Muscle layer of colon (tissue), 2 donors: ENCODE measurements around the gene STMP1.
"Not testable (repeated sequence)": the region's sequence is repeated elsewhere in the genome, so short reads cannot be mapped to it uniquely, and the experiment has no call there.

Source experiments
- H3K27ac ChIP-seq: one replicate; pipeline ENCODE4 v1.7.0; 2013; ENCODE audit warnings: low read depth, mild to moderate bottlenecking, low read length, moderate library complexity
- H3K27me3 ChIP-seq, 2 donors: one replicate each; pipeline ENCODE4 v1.7.0; 2013; ENCODE audit warnings: low read length in 2 of 2, mild to moderate bottlenecking in 2 of 2; ENCODE audit not compliant: insufficient read depth in 2 of 2, control insufficient read depth in 1 of 2
- H3K36me3 ChIP-seq: one replicate; pipeline ENCODE4 v1.7.0; 2013; ENCODE audit warnings: mild to moderate bottlenecking, low read length; ENCODE audit not compliant: insufficient read depth
- H3K4me1 ChIP-seq: one replicate; pipeline ENCODE4 v1.7.0; 2013; ENCODE audit warnings: mild to moderate bottlenecking, low read length; ENCODE audit not compliant: insufficient read depth
- H3K4me3 ChIP-seq, 2 donors: one replicate each; pipeline ENCODE4 v1.7.0; 2013; ENCODE audit warnings: low read length in 2 of 2, low read depth in 1 of 2, mild to moderate bottlenecking in 1 of 2, moderate library complexity in 1 of 2
- H3K9ac ChIP-seq: one replicate; pipeline ENCODE4 v1.7.0; 2013; ENCODE audit warnings: low read length
- H3K9me3 ChIP-seq: one replicate; pipeline ENCODE4 v1.7.0; 2013; ENCODE audit warnings: mild to moderate bottlenecking, low read length
- donor health status: abdominal sarcoma.
- donor health status: Adenocarcinoma of cecum.

The STMP1 gene

DNA sequence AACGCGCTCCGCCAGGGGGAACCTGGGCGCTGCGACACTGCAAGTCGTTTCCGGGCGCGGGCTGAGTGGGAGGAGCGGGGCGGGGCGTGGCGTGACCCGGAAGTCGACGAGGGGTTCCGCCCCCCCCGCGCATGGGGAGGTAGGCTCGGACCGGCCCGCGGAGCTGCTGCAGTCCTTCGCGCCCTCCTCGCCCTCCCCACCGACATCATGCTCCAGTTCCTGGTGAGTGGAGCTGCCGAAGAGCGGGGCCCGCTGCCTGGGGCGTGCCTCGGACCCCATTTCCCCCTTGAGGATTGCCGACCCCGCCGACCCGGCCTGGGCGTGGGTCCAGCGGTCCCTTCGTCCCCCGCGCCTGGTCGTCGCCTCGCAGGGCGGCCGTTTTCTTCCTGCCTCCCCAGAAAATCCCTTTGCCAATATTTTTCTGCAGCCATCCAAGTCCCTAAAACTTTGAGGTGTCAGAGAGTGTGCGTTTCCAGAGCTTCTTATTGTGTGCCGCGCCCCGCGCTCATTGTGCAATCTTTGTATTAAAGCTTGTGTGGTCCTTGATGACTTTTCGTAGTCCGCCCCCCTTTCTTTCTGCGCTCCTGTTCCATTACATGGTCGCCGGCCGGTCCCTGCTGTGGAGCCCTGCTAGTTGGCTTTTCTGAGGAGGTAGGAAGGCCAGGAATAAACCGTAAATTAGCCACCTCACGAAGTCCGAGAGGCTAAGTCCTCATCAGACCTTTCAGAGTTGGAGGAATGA, at the start of gene STMP1:
Gene STMP1, plus strand, starts transcription at position 142 of the 742 bp plus-strand sequence.
- H3K9ac ChIP-seq, result peak within 1 kb of the TSS; percentile 93
- peak within 1 kb of the TSS; percentile 97 to 100 for H3K4me3 ChIP-seq
- no peaks in the 10 kb centered on the region for H3K27me3 ChIP-seq
- H3K27ac ChIP-seq, result peak within 1 kb of the TSS; percentile 98
- H3K9me3 ChIP-seq, result no peaks in the 10 kb centered on the region
- H3K36me3 ChIP-seq, result no peaks in the 10 kb centered on the region
- peaks cover 18% of the 10 kb centered on the region for H3K4me1 ChIP-seq

DNA sequence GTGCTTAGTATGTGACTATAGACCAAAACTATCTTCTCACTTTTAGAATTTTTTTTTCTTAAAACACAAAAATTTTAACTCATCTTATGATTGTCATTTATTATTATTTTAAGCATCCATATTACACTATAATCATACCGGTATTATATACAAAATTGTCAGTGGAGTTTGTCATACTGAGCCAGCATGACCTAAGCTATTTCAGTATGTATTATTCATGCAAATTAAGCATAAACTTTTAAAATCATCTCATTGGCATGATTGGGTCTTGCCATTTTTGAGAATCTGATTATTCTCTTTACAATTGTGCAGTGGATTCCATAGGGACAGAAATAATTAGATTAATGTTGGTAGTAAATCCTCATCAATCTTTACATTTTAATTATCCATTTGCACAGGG, 46.2 kb upstream of the STMP1 start:
- Histone ChIP-seq H3K9me3 (no peaks in the 10 kb centered on the region), H3K4me3 (no peak overlapping the region), H3K36me3 (peaks cover 41% of the 10 kb centered on the region), H3K27ac (no peak overlapping the region), H3K9ac (no peak overlapping the region), H3K4me1 (peaks cover 3% of the 10 kb centered on the region), H3K27me3 (no peaks in the 10 kb centered on the region)

DNA sequence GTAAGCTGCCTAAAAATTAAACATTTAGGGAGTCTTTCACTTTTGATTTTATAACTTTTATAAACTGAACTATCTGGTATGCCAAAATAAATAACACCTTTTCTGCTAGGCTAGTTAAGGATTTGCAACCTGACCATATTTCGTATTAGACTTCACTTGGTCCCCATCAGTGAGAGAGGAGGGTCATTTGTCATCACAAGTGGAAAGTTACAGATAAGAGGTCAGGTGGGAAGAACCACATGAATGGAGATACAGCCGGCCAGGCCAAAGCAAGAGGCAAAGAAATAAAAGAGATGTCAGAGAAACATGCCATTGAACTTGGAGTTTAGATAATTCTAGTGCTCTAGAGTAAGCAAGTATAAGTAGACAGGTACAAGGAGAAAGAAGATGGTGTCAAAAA, 44.5 kb upstream of the STMP1 start:
- Histone ChIP-seq H3K27me3 (no peaks in the 10 kb centered on the region), H3K9me3 (no peaks in the 10 kb centered on the region), H3K9ac (no peak overlapping the region), H3K36me3 (peaks cover 46% of the 10 kb centered on the region), H3K4me3 (no peak overlapping the region), H3K27ac (no peak overlapping the region), H3K4me1 (peaks cover 7% of the 10 kb centered on the region)

DNA sequence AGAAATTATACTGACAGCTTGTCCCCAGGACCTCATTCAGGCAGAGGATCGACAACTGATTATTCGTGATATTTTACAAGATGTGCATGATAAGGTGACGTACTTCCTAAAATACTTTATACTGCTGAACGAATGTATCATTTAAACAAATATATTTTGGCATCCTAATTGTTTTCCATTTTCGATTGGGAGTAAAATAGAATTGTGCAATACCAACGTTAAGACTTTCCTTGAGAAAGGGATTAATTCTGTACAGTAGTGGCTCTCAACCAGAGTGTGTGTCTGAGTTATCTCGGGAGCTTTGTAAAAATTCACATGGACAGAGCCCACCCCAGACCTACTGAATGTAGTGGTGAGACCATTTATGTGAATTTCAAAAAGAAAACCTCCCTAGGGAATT, 43.8 kb upstream of the STMP1 start:
- H3K27ac ChIP-seq, result no peak overlapping the region
- peaks cover 47% of the 10 kb centered on the region for H3K36me3 ChIP-seq
- H3K27me3 ChIP-seq, result no peaks in the 10 kb centered on the region
- H3K9me3 ChIP-seq, result no peaks in the 10 kb centered on the region
- H3K4me1 ChIP-seq, result peaks cover 7% of the 10 kb centered on the region
- no peak overlapping the region for H3K9ac ChIP-seq
- H3K4me3 ChIP-seq, result no peak overlapping the region

DNA sequence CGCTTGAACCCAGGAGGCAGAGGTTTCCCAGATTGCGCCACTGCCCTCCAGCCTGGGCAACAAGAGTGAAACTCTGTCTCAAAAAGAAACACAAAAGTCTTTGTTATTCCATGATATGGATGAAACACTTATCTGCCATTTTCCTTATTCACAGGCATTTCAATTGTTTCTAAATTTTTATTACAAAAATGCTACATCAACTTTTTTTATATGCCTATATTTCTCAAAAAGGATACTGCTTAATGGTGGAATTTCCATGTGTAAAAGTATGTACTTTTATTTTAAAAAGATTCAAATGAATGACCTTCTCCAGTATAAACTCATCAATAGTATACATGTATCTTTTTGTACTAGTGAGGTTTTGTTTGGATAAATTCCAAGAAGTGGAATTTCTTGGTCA, 41.9 kb upstream of the STMP1 start:
- Histone ChIP-seq H3K4me1 (peaks cover 7% of the 10 kb centered on the region), H3K4me3 (no peak overlapping the region), H3K9me3 (no peaks in the 10 kb centered on the region), H3K27me3 (no peaks in the 10 kb centered on the region), H3K9ac (no peak overlapping the region), H3K36me3 (peaks cover 53% of the 10 kb centered on the region), H3K27ac (no peak overlapping the region)

DNA sequence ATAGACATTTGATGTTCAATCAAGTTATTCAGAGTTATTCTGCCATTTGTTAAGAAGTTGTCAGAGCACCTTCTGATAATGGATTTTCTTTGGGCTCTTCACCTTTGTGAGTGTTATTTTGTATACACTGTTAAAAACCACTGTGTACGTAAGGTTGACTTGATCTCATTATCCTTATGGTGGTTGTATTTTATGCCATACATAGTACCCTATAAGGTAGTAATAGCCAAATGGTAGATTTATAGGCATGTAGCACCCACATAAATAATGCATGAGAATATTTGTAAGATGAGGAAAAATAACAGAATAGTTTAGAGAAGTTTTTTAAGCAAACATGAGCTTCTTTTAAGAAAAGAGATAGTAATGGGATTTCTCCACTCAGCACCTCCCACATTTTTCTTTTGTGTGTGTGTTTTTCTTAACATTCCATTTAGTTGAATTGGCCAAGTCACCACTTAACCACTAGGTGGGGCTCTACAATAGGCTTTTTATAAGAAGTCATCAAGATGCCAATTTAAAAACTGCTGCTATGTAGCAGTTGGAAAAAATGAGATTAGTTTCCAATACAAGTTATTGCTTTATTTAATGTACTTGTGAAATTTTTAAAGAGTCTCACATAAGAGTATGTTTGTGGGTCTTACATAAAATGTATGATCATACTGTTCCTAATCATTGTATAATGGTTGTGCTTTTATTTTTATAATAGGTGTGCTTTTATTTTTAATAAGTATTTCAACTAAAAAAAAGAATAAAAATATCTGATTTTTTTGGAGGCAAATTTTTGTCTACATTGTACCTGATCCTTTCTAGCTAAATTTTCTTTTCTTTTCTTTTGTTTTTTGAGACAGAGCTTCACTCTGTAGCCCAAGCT, 41.1 kb upstream of the STMP1 start:
- no peak overlapping the region for H3K27ac ChIP-seq
- no peak overlapping the region for H3K9ac ChIP-seq
- H3K27me3 ChIP-seq, result no peaks in the 10 kb centered on the region
- peaks cover 7% of the 10 kb centered on the region for H3K4me1 ChIP-seq
- H3K36me3 ChIP-seq, result peaks cover 53% of the 10 kb centered on the region
- H3K4me3 ChIP-seq, result no peak overlapping the region
- no peaks in the 10 kb centered on the region for H3K9me3 ChIP-seq

DNA sequence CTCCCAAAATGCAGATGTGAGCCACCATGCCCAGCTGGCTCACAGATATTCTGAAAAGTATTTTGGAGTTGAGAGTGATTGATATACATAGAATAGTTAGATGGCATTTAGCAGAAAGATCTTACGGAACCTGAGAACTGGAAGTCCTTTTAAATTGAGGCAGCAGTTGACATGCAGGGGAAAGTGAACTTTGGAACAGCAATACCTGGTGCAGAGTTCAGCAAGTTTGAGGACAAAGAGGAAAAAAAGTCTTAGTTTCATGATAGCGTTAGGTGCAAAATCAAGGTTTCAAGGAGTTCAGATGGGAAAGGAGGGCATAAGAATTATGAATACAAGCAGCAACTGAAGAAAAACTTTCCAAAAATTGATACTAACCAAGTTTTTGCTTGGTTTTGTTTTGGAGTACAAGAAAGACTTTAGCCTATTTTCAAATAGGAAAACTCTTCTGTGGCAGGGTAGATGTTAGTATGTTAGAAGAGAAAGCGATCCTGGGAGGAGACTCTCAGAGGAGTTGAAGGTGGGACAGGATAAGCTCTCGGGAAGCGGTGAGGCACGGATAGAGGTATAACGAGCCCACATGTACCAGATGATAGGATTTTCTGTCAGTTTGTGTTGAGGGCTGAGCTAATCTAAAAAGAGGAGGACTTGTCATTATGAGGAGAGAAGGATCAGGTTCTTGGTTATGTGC, 28.0 kb upstream of the STMP1 start:
- Histone ChIP-seq H3K4me3 (no peak overlapping the region), H3K27ac (no peak overlapping the region), H3K27me3 (no peaks in the 10 kb centered on the region), H3K9ac (no peak overlapping the region), H3K4me1 (no peaks in the 10 kb centered on the region), H3K36me3 (peaks cover 51% of the 10 kb centered on the region), H3K9me3 (no peaks in the 10 kb centered on the region)

DNA sequence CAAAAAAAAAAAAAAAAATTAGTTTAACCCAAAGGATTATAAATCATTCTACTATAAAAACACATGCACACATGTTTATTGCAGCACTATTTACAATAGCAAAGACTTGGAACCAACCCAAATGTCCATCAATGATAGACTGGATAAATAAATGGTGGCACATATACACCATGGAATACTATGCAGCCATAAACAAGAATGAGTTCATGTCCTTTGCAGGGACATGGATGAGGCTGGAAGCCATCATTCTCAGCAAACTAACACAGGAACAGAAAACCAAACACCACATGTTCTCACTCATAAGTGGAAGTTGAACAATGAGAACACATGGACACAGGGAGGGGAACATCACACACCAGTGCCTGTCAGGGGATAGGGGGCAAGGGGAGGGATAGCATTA, 22.6 kb upstream of the STMP1 start:
- not testable (repeated sequence) for H3K27ac ChIP-seq, H3K27me3 ChIP-seq, H3K4me3 ChIP-seq, H3K4me1 ChIP-seq, H3K9ac ChIP-seq, H3K9me3 ChIP-seq
- peaks cover 43% of the 10 kb centered on the region for H3K36me3 ChIP-seq

DNA sequence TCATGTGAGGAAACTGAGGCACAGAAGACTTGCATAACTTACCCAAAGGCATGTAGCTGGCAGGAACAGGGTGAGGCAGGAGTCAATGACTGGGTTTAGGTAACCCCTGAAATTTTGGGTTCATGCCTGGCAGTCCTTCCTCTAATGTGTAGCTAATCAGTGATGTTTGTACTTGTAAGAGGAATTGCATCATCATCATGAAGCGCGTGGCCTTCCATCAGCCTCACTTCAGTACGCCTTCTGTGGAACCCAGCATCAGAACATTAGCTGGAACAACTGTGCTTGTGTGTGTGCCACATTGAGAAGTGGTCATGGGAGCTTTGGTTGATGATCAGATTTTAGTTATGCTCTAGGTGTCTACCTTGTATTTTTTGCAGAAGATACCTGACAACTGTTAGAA, 18.2 kb upstream of the STMP1 start:
- Histone ChIP-seq H3K27ac (no peak overlapping the region), H3K9ac (no peak overlapping the region), H3K9me3 (no peaks in the 10 kb centered on the region), H3K4me1 (no peaks in the 10 kb centered on the region), H3K36me3 (peaks cover 26% of the 10 kb centered on the region), H3K4me3 (no peak overlapping the region), H3K27me3 (no peaks in the 10 kb centered on the region)

DNA sequence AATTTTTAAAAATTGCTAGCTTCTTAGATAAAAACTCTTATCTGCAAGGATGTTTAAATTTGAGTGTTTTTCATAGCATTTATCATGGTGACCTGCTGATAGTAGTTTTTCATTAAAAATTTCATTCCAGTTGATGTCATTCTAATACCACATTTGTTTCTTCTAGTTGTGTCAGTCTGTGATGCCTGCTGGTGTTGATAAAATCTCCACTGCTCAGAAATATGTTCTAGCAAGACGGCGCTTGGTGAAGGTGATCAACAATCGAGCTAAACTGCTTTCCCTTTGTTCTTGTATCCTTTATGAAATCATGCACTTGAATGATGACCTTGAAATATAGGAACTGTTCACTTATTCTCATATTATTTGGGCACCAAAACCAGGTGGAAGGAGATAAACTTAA, 17.6 kb upstream of the STMP1 start:
- Histone ChIP-seq H3K27me3 (no peaks in the 10 kb centered on the region), H3K36me3 (peaks cover 26% of the 10 kb centered on the region)

DNA sequence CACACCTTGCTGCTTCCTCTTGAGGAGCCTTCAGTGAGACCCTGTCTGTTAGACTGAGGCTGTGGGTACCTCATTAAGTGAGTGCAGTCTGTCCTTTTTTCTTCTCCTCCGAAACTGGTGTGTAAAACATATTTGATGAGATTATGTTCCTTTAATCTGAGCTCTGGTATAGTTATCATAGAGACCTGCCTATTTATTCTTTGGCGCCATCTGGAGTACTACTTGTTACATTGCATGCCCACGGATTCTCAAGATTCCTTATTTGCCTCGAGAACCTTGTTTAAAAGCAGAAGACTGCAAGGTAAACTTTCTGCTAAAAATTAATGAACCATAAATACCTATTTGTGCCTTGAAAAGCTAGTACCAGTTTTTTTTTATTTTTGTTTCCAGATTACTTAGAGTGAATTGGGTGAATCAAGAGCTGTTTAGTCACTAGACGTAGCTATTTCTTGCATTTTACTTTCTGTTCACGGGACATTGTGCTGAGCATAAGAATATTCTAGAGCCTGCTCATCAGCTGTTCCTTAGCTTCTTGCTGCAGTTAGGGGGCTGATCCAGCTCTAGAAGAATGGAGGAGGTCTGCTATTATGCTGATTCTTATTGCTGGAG, 16.9 kb upstream of the STMP1 start:
- H3K36me3 ChIP-seq, result peaks cover 26% of the 10 kb centered on the region
- H3K9me3 ChIP-seq, result no peaks in the 10 kb centered on the region
- H3K4me3 ChIP-seq, result no peak overlapping the region
- H3K27ac ChIP-seq, result no peak overlapping the region
- H3K4me1 ChIP-seq, result no peaks in the 10 kb centered on the region
- no peaks in the 10 kb centered on the region for H3K27me3 ChIP-seq
- H3K9ac ChIP-seq, result no peak overlapping the region

More for the DNA sequence above, 17.6 kb upstream of the STMP1 start:
- H3K9ac ChIP-seq, result no peak overlapping the region
- no peaks in the 10 kb centered on the region for H3K9me3 ChIP-seq
- no peaks in the 10 kb centered on the region for H3K4me1 ChIP-seq
- H3K27ac ChIP-seq, result no peak overlapping the region
- H3K4me3 ChIP-seq, result no peak overlapping the region
